Neural progenitor cell (in vitro differentiated cells): ENCODE measurements around the gene REPIN1.

ENCODE experiments used
- CTCF ChIP-seq: fragments of 200-600 bp; sonication (generic); IDR thresholded peaks from 2 replicates; pipeline ENCODE4 v1.5.1; 2017; ENCODE audit warnings: antibody characterized with exemption, mild to moderate bottlenecking
- EZH2 ChIP-seq: fragments of 200-600 bp; sonication (generic); IDR thresholded peaks from 2 replicates; pipeline ENCODE4 v1.6.1; 2017; ENCODE audit warnings: antibody characterized with exemption, mild to moderate bottlenecking, moderate library complexity

- TF ChIP-seq CTCF (no peak), EZH2 (no peak)
Measured at GRCh38 chr7:150337179-150337578, 31.4 kb upstream of the REPIN1 start.
